MM.1S (cell line): ENCODE measurements around the gene EPB42.

Experiments
- DNase-seq: peaks from one replicate; pipeline ENCODE4 v3.0.0-alpha.2; 2015
- H2AFZ ChIP-seq: fragments of 300-600 bp; sonication (generic); 2 replicates; pipeline ENCODE4 v1.6.0; 2016; ENCODE audit warnings: antibody characterized with exemption, low read length
- H3F3A ChIP-seq: fragments of 300-600 bp; sonication (generic); 2 replicates; pipeline ENCODE4 v1.6.1; 2016; ENCODE audit warnings: mild to moderate bottlenecking, antibody characterized with exemption, low read length, moderate library complexity, mixed read lengths; ENCODE audit not compliant: insufficient read depth
- H3K27ac ChIP-seq: fragments of 300-600 bp; sonication (generic); 2 replicates; pipeline ENCODE4 v1.5.1; 2016; ENCODE audit warnings: mild to moderate bottlenecking, low read length
- H3K27me3 ChIP-seq: fragments of 300-600 bp; sonication (generic); replicated peaks from 2 replicates; pipeline ENCODE4 v1.6.0; 2016; ENCODE audit warnings: low read length; ENCODE audit not compliant: insufficient read depth
- H3K36me3 ChIP-seq: fragments of 300-600 bp; sonication (generic); replicated peaks from 2 replicates; pipeline ENCODE4 v1.6.1; 2016; ENCODE audit warnings: mild to moderate bottlenecking, low read length, mixed read lengths; ENCODE audit not compliant: insufficient read depth
- H3K4me1 ChIP-seq: fragments of 300-600 bp; sonication (generic); 2 replicates; pipeline ENCODE4 v1.6.1; 2016; ENCODE audit warnings: low read length, mixed read lengths
- H3K4me2 ChIP-seq: fragments of 300-600 bp; sonication (generic); 2 replicates; pipeline ENCODE4 v1.6.0; 2016; ENCODE audit warnings: low read depth, low read length
- H3K4me3 ChIP-seq: fragments of 300-600 bp; sonication (generic); 2 replicates; pipeline ENCODE4 v1.5.1; 2016; ENCODE audit warnings: low read length, mixed read lengths
- H3K79me2 ChIP-seq: fragments of 300-600 bp; sonication (generic); 2 replicates; pipeline ENCODE4 v1.6.1; 2016; ENCODE audit warnings: mixed run types, low read length, mixed read lengths
- H3K9ac ChIP-seq: fragments of 300-600 bp; sonication (generic); 2 replicates; pipeline ENCODE4 v1.6.1; 2016; ENCODE audit warnings: low read length, mixed read lengths
- H3K9me2 ChIP-seq: fragments of 300-600 bp; sonication (generic); replicated peaks from 2 replicates; pipeline ENCODE4 v1.6.1; 2016; ENCODE audit warnings: mild to moderate bottlenecking, low read length, mixed read lengths; ENCODE audit not compliant: insufficient read depth
- H3K9me3 ChIP-seq: fragments of 300-600 bp; sonication (generic); replicated peaks from 2 replicates; pipeline ENCODE4 v1.6.1; 2016; ENCODE audit warnings: mild to moderate bottlenecking, low read length, mixed read lengths; ENCODE audit not compliant: insufficient read depth
- H4K20me1 ChIP-seq: fragments of 300-600 bp; sonication (generic); 2 replicates; pipeline ENCODE4 v1.6.1; 2016; ENCODE audit warnings: mild to moderate bottlenecking, low read length, moderate library complexity, mixed read lengths; ENCODE audit not compliant: insufficient read depth
- EZH2 ChIP-seq: fragments of 300-600 bp; sonication (generic); optimal IDR thresholded peaks from 2 replicates; pipeline ENCODE3; 2017; ENCODE audit warnings: low read depth, mild to moderate bottlenecking, antibody characterized with exemption, low read length, mixed read lengths
- EZH2phosphoT487 ChIP-seq: fragments of 300-600 bp; sonication (generic); IDR thresholded peaks from 2 replicates; pipeline ENCODE4 v1.6.1; 2018; ENCODE audit warnings: antibody characterized with exemption, low read length
- TF ChIP-seq, protein P1 (sequence below): fragments of 300-600 bp; sonication (generic); IDR thresholded peaks from 2 replicates; pipeline ENCODE4 v1.5.1; 2016; ENCODE audit warnings: antibody characterized with exemption, low read length, mixed read lengths

Gene EPB42

GRCh38 chr15:43235536-43235935 is 14.7 kb upstream of the EPB42 start:
- no peaks in the 10 kb centered on the region for H3K36me3 ChIP-seq
- no peak overlapping the region for H3K27ac ChIP-seq
- no peak overlapping the region for H3K4me3 ChIP-seq
- H3K9me2 ChIP-seq = no peaks in the 10 kb centered on the region
- H3K27me3 ChIP-seq = no peaks in the 10 kb centered on the region
- H3K4me2 ChIP-seq = no peak overlapping the region
- H3K79me2 ChIP-seq = no peaks in the 10 kb centered on the region
- H3F3A ChIP-seq = no peaks in the 10 kb centered on the region
- no peak for DNase-seq
- H4K20me1 ChIP-seq = no peaks in the 10 kb centered on the region
- no peak overlapping the region for H3K9ac ChIP-seq
- no peaks in the 10 kb centered on the region for H3K4me1 ChIP-seq
- no peaks in the 10 kb centered on the region for H3K9me3 ChIP-seq
- H2AFZ ChIP-seq = no peak overlapping the region
- no peak for TF ChIP-seq EZH2phosphoT487
- no peak for TF ChIP-seq EZH2
- TF ChIP-seq, protein P1, sequence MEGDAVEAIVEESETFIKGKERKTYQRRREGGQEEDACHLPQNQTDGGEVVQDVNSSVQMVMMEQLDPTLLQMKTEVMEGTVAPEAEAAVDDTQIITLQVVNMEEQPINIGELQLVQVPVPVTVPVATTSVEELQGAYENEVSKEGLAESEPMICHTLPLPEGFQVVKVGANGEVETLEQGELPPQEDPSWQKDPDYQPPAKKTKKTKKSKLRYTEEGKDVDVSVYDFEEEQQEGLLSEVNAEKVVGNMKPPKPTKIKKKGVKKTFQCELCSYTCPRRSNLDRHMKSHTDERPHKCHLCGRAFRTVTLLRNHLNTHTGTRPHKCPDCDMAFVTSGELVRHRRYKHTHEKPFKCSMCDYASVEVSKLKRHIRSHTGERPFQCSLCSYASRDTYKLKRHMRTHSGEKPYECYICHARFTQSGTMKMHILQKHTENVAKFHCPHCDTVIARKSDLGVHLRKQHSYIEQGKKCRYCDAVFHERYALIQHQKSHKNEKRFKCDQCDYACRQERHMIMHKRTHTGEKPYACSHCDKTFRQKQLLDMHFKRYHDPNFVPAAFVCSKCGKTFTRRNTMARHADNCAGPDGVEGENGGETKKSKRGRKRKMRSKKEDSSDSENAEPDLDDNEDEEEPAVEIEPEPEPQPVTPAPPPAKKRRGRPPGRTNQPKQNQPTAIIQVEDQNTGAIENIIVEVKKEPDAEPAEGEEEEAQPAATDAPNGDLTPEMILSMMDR = no peak

- Histone ChIP-seq H3K9me2 (no peaks in the 10 kb centered on the region), H3K27me3 (no peaks in the 10 kb centered on the region), H3K9me3 (no peaks in the 10 kb centered on the region), H3K27ac (no peak overlapping the region), H3K4me1 (no peaks in the 10 kb centered on the region), H3K79me2 (no peaks in the 10 kb centered on the region), H3K9ac (no peak overlapping the region), H3K36me3 (no peaks in the 10 kb centered on the region), H2AFZ (no peak overlapping the region), H3K4me2 (no peak overlapping the region), H4K20me1 (no peaks in the 10 kb centered on the region), H3K4me3 (no peak overlapping the region), H3F3A (no peaks in the 10 kb centered on the region)
- TF ChIP-seq EZH2phosphoT487 (no peak), EZH2 (no peak)
- TF ChIP-seq, protein P1 = no peak
- DNase-seq = no peak
Measured at GRCh38 chr15:43232289-43232874, 11.6 kb upstream of the EPB42 start.

GRCh38 chr15:43230640-43231115 is 9.9 kb upstream of the EPB42 start:
- Histone ChIP-seq H3K9ac (no peak overlapping the region), H3K27me3 (no peaks in the 10 kb centered on the region), H3K9me3 (no peaks in the 10 kb centered on the region), H3K4me3 (no peak overlapping the region), H3F3A (no peaks in the 10 kb centered on the region), H3K9me2 (no peaks in the 10 kb centered on the region), H3K4me2 (no peak overlapping the region), H3K4me1 (no peaks in the 10 kb centered on the region), H3K27ac (no peak overlapping the region), H3K79me2 (no peaks in the 10 kb centered on the region), H3K36me3 (no peaks in the 10 kb centered on the region), H2AFZ (no peak overlapping the region), H4K20me1 (no peaks in the 10 kb centered on the region)
- no peak for DNase-seq
- TF ChIP-seq EZH2 (no peak), EZH2phosphoT487 (no peak)
- TF ChIP-seq, protein P1 = no peak
